Measurements from ENCODE around the gene DNAH14. TPM values are rescaled to one million over a fixed set of nuclear protein-coding genes. Genes with fewer than 3 reads are reported as not detected.
"Not testable (repeated sequence)": the region's sequence is repeated elsewhere in the genome, so short reads cannot be mapped to it uniquely, and the experiment has no call there.

Gene DNAH14
- total RNA-seq, 2 experiments from 2014 or later = 1.8 to 2.3 TPM

GRCh38 chr1:225318706-225319575 is 389.5 kb downstream of the DNAH14 start:
- intact Hi-C loops (cut with micrococcal nuclease) = no loop called here

DNA sequence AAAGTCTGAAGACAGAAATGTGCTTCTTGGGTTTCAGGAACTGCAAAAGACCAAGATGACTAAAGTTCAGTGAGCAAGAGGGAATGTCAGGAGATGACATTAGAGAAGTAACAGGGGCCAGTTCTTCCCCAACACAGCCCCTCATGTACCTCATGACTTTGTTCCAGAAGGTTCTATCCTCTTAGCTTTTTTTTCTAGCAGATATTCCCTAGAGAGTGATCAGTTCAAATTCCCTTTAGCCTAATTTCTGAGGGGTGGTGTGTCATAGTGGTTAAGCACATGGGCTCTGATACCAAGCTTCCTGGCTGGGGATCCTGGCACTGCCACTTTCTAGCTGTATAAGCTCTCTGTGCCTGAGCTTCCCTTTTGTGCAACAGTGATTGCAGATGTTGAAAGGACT is 390.4 kb downstream of the DNAH14 start:
- CTCF ChIA-PET = interaction anchor here (0.6 to 3.4 kb wide), 14 partner anchors 11 to 745 kb away, joined by 3 to 36 read pairs (median 3); no protein-coding TSS in a partner anchor
- H3K27ac Mint-ChIP-seq = no peak overlapping the region
- no peak for ATAC-seq
- POLR2A ChIA-PET = no interaction called here
- no peaks in the 10 kb centered on the region for H3K4me1 Mint-ChIP-seq (ENCODE audit: low read depth)
- H3K36me3 Mint-ChIP-seq (ENCODE audit: low read depth) = no peaks in the 10 kb centered on the region
- H3K27me3 Mint-ChIP-seq = no peaks in the 10 kb centered on the region
- no peak for DNase-seq
- no peaks in the 10 kb centered on the region for H3K9me3 Mint-ChIP-seq
- intact Hi-C loops (cut with micrococcal nuclease) = no loop called here
- H3K4me3 Mint-ChIP-seq = no peak overlapping the region
- TF ChIP-seq CTCF (IDR thresholded peaks at IDR 0.05) = no peak

More at GRCh38 chr1:225318706-225319575, 389.5 kb downstream of the DNAH14 start:
- TF ChIP-seq CTCF (IDR thresholded peaks at IDR 0.05) = peak; percentile 78
- ATAC-seq = peak; percentile 70
- Mint-ChIP-seq H3K4me1 (ENCODE audit: low read depth) (no peaks in the 10 kb centered on the region), H3K4me3 (no peak overlapping the region), H3K27me3 (peaks cover 1% of the 10 kb centered on the region), H3K9me3 (no peaks in the 10 kb centered on the region), H3K36me3 (ENCODE audit: low read depth) (no peaks in the 10 kb centered on the region), H3K27ac (no peak overlapping the region)
- DNase-seq = peak; percentile 26
- ChIA-PET POLR2A (no interaction called here), CTCF (interaction anchor here (0.5 to 3.4 kb wide), 19 partner anchors 9 to 455 kb away, joined by 3 to 36 read pairs (median 3); no protein-coding TSS in a partner anchor)

GRCh38 chr1:225321784-225322183 is 392.3 kb downstream of the DNAH14 start:
- Mint-ChIP-seq H3K4me1 (ENCODE audit: low read depth) (no peaks in the 10 kb centered on the region), H3K9me3 (no peaks in the 10 kb centered on the region), H3K36me3 (ENCODE audit: low read depth) (no peaks in the 10 kb centered on the region), H3K4me3 (no peak overlapping the region), H3K27ac (no peak overlapping the region), H3K27me3 (no peaks in the 10 kb centered on the region)
- DNase-seq = no peak
- POLR2A ChIA-PET = no interaction called here
- no peak for ATAC-seq
- no peak for TF ChIP-seq CTCF (IDR thresholded peaks at IDR 0.05)
- intact Hi-C loops (cut with micrococcal nuclease) = no loop called here
- CTCF ChIA-PET = no interaction called here

GRCh38 chr1:225329041-225329440 is 399.6 kb downstream of the DNAH14 start:
- CTCF ChIA-PET = interaction anchor here (1.9 kb wide), 1 partner anchor 10 kb away, joined by 4 read pairs; no protein-coding TSS in a partner anchor
- Mint-ChIP-seq H3K4me1 (ENCODE audit: low read depth) (no peaks in the 10 kb centered on the region), H3K4me3 (no peak overlapping the region), H3K27ac (no peak overlapping the region), H3K9me3 (no peaks in the 10 kb centered on the region), H3K27me3 (no peaks in the 10 kb centered on the region), H3K36me3 (ENCODE audit: low read depth) (no peaks in the 10 kb centered on the region)
- POLR2A ChIA-PET = no interaction called here
- intact Hi-C loops (cut with micrococcal nuclease) = no loop called here
- TF ChIP-seq CTCF (IDR thresholded peaks at IDR 0.05) = no peak
- ATAC-seq (no peak), DNase-seq (no peak)

GRCh38 chr1:225329996-225330395 is 400.5 kb downstream of the DNAH14 start:
- H3K4me3 Mint-ChIP-seq; H3K4me1 Mint-ChIP-seq (ENCODE audit: low read depth); intact Hi-C loops (cut with micrococcal nuclease); ATAC-seq; H3K27ac Mint-ChIP-seq; H3K9me3 Mint-ChIP-seq; POLR2A ChIA-PET; H3K36me3 Mint-ChIP-seq (ENCODE audit: low read depth); H3K27me3 Mint-ChIP-seq; DNase-seq: not testable (repeated sequence)
- CTCF ChIA-PET = interaction anchor here (3.2 kb wide), 1 partner anchor 11 kb away, joined by 12 read pairs; no protein-coding TSS in a partner anchor
